RKO (cell line): ENCODE data around the gene PDIK1L.

Experiments used
- DNase-seq: peaks from one replicate; pipeline ENCODE4 v3.0.0-alpha.2; 2016; ENCODE audit warnings: low spot score

The PDIK1L gene

GRCh38 chr1:26171084-26172072, 59.8 kb downstream of the PDIK1L start, which contains the start of gene ZNF593OS:
Gene ZNF593OS (minus strand): TSS chr1:26171832. CDS start chr1:26171661, 171 bp downstream.
- no peak for DNase-seq
